Middle frontal gyrus (tissue), 1 donor: ENCODE measurements around the gene FRS2.
"Not testable (repeated sequence)": the region's sequence is repeated elsewhere in the genome, so short reads cannot be mapped to it uniquely, and the experiment has no call there.

Experiments
- DNase-seq: peaks from one replicate; pipeline ENCODE4 v3.0.0-alpha.2; 2015; ENCODE audit warnings: low spot score; ENCODE audit errors: extremely low spot score

FRS2 gene, protein sequence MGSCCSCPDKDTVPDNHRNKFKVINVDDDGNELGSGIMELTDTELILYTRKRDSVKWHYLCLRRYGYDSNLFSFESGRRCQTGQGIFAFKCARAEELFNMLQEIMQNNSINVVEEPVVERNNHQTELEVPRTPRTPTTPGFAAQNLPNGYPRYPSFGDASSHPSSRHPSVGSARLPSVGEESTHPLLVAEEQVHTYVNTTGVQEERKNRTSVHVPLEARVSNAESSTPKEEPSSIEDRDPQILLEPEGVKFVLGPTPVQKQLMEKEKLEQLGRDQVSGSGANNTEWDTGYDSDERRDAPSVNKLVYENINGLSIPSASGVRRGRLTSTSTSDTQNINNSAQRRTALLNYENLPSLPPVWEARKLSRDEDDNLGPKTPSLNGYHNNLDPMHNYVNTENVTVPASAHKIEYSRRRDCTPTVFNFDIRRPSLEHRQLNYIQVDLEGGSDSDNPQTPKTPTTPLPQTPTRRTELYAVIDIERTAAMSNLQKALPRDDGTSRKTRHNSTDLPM

DNA sequence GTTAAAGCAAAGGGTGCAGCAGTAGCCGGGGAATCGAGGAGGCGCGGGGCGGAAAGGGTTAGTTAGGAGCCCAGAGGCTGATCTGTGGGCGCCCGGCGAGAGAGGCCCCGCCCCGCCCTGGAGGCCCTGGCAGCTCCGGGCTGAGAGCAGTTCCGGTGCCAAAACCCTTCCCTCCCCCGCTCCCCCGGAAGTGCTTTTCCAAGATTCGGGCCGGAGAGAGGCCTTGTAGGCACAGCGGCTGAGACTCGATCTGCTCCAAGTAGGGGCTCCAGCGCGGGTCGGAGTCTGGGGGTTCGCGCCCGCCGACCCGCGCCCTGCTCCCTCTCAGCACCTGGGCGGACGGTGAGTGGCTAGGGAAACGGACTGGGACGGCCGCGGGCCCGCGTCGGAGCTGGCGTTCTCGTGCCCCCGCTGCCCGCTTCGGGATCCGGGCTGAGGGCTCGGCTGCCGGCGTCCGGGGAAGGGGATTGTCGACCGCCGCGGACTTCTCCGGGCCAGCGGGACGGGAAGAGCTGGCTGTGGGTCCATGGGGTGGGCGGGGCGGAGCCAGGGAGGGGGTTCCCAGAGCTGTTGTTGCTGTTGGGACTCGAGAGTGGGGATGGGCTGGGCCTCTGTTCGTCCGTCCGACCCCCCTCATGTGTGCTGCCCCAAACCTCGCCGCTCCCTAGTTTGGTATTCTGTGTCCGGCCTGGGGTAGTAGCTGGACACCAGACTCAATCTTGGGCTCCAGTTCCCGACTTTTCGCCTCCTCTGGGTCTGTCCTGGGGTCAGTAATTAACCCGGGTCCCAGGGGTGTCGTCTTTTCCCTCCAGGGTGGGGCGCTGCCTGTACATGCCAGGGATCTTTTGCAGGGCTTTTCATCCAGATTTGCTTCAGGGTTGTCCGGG, at the start of gene FRS2:
Gene FRS2 (plus strand): TSS at position 200 of the 887 bp plus-strand sequence. CDS start 98,643 bp downstream, outside the sequence.
- DNase-seq: peak; percentile 91

DNA sequence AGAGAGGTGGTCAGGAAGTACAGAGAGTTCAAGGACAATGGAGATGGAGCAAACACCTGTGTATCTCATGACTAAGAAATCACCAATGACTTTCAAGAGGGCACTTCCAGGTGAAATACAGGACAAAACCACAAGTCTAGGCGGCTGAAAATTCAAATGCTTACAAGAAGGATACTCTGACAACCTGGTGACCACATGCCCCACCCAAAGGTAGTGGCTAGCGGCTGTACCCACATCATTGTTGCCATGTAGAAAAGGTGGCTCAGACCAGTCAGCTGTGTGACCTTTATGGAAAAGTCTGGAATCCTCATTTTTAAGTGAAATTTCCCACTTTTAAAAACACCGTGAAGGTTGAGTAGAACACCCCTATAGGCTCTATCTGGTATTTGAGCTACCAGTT, 48.6 kb upstream of the FRS2 start:
- DNase-seq: no peak

DNA sequence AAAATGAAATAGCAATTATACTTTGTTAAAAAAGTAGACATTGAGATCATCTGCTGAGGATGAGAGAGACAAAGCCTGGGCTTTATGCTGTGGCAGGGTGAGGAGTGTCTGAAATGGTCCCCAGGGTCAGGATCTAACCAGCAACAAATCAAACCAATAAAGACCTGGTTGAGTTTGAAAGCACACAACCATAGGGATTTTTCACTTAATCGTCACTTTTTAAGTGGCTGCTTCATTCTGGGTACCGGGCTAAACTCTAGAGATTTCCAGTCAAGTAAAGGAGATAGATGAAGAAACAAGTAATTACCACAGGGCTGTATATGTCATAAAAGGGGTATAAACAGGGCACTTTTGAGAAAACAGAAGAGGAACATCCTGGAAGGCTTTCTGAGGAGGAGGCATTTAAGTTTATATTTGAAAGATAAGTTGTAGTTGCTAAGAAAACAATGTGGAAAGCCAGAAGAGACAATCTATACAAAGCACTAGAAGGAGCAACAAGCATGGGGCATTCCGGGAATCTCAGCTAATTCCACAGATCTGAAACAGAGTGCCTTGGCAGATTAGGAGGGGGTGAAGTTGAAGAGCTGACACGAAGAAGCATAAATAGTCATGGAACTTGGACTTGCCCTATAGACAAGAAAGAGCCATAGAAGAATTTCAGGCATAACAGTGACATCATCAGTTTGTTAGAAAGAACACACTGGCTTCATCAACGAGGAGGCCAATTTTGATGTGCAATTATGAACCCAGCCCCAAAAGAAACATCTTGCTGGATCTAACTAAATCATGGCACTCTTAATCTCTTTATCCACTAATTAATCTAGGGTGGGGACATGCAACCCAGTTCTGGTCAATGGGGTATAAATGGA, 46.9 kb upstream of the FRS2 start:
- no peak for DNase-seq

DNA sequence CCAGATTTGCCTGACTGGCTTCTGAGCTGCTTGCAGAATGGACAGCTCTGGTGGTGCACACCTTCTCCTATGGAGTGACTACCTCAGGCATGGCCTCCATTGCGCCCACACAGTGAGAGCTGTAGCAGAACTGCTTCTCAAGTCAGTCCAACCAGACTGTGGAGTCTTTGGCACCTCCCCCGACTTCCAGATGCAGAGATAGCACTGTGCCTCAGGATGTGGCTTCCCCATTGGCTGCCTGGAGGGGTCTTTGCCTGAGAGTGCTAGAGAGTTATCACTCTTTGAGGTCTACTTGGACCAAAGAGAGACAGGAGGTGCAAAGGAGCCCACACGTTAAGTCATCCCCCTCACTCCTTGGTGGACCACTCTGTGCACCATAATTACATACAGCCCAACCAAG, 44.8 kb upstream of the FRS2 start:
- DNase-seq: no peak

DNA sequence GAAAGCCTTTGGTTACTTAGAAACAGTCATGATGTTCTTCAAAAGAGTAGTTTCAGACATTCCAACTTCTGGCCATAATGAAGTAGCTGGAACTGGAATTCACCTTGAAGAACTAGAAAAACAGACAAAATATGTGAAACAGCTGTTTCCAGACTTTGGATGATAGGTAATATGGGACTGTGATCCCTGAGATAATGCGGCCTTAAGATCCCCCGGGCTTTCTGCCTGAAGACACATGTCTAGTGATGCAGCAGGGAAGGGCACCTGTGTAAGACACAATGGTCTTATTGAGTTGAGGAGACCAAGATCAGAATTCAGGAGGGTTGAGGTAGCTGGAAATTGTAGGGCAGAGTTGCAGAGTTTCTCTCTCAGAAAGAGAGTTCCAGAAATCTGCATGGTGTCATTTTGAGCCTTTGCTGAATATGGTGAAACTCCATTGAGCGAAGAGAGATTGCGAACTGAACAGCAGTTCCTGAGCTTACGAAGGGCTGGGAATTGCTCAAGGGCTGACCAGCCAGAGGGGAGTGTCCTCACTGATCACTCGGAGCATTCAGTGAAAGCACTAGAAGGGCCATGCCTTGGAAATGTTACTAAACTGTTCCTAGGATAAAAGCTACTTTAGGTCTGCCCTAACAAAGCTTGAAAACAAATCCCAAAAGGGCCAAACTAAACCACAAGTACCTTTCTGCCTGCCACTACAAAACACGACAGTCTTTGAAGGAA, 41.7 kb upstream of the FRS2 start:
- DNase-seq: no peak

DNA sequence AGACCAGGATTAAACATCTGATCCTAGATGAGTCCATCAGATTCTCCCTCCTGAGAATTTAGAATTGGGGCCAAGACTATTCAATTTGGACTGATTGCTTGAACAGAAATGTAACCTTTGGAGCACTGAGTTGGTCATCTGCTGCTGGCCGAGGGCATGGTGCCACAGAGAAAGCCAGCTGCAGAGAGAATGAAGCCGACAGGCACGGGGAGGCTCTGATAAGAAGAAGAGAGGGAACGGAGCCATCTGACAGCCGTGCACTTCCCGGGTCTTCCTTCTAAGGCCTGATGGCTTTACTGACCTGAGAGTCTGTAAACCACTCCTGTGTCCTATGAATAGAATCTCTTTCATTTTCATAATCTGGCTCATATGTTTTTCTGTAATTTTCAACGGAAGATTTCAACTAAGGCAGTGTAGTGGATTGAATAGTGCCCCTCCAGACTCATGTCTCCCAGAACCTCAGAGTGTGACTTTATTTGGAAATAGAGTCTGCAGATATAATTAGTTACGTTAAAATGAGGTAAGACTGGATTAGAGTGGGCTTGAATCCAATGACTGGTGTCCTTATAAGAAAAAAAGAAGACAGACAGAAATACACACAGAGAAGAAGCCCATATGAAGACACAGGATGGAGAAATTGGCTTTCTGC, 39.1 kb upstream of the FRS2 start:
- no peak for DNase-seq

DNA sequence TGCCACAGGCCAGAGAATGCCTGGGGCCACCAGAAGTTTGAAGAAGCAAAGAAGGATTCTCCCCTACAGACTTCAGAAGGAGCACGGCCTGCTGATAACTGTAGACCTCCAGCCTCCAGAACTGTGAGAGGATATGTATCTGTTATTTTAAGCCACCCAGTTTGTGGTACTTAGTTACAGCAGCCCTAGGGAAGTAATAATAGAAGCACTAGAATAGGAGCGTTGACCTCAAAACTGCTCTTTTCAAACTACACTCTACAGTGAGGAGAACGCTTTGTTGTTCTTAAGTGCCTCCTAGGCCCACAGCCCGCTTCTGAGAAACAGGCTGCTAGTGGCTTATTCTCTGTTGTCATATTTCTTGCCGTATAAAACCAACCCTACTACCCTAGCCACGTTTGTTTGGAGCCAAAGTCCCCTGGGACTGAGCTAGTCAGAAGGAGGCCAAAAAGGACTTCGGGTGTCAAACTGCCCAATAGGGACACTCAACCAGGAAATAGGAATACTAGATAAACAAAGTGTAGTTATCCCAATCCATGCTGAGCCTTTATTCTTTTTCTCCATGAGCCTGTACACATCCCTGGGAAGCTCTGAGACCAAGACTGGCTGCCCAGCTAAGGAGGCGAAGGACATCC, 38.5 kb upstream of the FRS2 start:
- no peak for DNase-seq

DNA sequence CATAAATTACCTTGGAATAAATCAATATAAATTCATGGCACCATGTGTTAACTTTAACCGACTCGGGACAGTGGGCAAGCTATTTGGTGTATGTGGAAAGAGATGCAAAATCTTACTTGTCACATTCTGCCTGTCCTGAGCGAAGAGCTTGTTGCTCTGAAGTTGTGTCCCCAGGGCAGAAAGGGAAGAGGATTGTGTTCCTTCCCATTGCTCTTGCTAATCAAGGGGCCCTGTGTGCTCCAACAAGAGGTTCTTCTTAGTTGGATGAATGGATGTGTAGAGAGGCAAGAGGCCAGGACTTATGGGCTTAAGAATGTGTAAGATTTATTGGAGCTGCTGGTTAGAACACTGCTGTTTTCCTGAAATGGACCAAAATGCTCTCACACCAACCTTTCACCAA, 36.5 kb upstream of the FRS2 start:
- DNase-seq: no peak

DNA sequence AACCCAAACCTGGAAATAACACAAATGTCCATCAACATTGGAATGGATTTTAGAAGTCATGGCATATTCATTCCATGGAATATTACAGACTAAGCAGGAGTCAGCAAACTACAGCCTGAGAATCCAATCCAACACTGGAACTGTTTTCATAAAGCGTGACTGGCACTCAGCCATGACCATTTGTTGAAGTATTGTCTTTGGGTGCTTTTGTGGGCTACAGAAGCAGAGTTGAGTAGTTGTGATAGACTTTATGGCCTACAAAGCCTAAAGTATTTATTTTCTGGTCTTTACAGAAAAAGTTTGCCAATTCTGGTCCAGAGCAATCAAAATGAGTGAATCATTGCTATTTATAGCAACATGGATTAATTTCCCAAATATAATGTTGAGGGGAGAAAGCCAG, 34.5 kb upstream of the FRS2 start:
- DNase-seq: no peak

DNA sequence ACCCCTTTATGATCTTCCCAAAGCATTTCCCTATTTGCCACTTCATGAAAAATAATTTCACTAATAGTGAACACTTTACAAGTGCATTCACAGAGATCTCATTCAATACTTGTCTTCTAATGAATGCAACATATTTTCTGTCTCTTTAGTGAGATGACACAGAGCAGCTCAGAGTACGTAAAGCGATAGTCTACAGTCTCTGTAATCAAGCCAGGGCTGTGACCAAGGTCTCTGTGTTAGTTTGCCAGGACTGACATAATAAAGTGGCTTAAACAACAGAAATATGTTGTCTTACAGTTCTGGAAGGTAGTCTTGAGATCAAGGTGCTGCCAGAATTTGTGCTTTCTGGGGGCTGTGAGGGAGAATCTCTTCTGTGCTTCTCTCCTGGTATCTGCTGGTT, 33.1 kb upstream of the FRS2 start:
- no peak for DNase-seq

DNA sequence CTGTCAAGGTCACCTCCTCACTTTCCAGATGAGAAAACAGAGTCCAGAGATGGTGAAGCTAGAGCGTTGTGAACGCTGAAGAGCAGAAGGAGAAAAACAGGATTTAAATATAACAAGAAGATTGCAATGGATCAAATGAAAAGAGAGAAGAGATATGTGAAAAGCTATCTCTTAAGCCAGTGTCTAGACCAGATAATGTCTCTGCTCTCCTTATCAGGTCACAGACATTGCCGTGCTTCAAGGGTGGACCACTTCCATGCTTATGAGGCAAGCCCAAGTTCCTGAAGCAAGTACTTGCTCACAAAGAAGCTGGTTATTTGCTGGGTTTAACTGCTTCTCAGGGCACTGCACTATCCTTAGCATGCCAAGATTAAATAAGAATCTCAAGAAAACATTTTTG, 31.6 kb upstream of the FRS2 start:
- no peak for DNase-seq

DNA sequence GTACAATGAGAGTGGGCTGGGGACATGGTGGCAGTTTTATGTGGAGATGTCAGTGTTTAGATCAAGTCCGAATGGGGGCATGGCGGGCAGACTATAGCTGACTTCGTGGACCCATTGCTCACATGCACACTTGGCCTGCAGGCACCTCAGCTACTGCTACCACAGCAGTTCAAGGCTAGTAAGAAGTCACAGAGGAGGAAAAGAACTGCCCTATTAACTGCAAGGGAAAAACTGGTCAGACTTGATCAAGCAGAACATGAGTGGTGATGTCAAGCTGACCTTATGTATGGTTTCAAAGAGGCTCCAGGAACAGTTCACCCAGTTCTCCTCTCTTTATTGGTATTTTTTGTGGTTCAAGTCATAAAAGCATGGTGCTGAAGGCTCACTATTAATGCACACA, 30.2 kb upstream of the FRS2 start:
- no peak for DNase-seq

DNA sequence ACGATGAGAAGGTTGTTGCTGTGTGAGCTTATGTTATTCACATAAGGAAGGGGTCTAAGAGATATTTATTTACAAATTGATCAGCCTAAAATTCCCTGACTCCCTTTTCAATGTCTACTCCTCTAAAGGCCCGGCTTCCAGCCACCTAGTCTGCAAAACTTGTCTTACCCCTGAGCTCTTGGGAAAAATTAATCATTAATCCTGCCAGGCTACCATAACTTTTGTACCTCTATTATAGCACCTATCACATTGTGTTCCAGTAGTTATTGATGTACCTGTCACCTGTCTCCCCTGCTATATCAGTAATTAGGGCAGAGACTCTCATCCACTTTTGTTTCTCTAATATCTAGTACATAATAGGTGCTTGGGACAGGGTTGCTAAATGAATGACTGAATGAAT, 29.3 kb upstream of the FRS2 start:
- DNase-seq: no peak

DNA sequence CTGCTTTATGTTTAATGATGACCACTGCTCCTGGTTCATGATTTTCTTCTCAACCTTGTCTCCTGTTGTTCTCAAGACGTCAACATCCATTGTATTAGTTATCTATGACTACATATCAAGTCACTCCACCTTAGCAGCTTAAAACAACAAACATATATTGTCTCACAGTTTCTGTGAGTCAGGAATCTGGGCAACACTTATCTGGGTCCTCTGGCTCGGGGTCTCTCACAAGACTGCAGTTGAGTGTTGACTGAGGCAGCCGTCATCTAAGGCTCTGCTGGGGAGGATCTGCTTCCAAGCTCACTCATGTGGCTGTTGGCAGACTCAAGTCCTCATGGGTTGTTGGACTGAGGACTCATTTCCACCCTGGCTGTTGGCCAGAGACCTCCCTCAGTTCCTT, 27.3 kb upstream of the FRS2 start:
- no peak for DNase-seq

DNA sequence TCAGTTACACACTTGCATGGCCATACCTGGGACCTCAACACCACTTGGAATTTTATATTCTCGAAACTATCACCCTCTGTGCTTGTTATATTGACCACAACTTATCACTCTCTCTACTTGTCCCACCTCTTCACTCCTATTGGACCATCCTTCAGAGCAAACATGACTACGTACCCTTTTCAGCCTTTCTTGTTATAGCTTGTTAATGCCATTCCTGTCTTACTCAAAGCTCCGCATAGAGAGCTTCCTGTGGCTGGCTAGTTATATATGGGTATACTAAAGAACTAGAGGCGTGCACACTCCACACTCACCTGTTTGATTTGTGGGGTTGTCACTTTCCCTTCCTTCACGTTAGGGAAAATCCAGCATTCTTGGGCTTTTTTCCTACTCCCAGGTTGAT, 26.3 kb upstream of the FRS2 start:
- no peak for DNase-seq

DNA sequence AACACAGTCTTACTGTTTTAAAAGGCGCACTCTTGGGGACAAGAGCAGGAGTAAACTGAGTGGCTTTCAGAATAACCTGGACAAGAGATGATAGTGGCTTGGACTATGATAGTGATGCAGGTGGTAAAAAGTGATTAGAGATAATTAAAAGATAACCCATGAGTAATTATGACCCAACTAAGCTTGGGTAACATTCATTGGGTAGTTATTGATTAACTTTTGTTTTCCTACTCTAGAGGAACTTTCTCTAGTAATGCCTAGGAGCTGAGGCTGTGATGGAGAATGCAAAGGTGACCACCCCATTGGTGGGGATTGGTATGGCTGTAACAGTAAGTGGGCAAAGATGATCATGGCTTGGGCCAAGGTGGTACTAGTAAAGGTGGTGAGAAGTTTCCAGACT, 22.3 kb upstream of the FRS2 start:
- no peak for DNase-seq

DNA sequence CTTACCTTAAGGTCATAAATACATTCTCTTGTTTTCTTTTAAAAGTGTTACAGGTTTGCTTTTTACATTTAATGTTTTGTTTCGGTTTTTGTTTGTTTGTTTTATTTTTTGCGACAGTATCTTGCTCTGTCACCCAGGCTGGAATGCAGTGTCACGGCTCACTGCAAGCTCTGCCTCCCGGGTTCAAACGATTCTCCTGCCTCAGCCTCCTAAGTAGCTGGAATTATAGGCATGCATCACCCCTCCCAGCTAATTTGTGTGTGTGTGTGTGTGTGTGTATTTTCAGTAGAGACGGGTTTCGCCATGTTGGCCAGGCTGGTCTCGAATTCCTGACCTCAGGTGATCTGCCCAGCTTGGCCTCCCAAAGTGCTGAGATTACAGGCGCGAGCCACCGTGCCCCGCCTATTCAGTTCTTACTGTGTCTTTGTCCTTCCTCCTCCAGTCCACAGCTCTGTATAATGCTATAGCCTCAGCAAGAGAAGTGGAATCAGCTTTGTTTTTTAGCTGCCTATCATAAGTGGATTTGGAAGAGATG, 17.5 kb upstream of the FRS2 start:
- DNase-seq: not testable (repeated sequence)

DNA sequence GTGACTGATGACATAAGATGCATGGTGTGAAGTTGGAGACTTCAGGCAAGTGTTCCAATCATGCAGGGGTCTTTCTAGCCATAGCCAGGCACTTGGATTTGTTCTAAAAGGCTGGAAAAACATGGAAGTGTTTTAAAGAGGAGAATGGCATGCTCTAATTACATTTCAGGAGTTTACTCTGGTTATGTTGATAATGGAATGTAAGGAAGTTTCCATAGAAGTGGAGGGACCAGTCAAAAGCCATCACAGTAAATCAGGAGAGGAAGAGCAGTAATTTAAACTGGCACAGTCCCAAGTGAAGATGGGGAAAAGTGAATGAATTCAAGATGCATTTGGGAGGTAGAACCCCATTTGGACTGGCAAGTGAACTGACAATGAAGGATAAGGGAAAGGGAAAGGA, 13.9 kb upstream of the FRS2 start:
- no peak for DNase-seq

DNA sequence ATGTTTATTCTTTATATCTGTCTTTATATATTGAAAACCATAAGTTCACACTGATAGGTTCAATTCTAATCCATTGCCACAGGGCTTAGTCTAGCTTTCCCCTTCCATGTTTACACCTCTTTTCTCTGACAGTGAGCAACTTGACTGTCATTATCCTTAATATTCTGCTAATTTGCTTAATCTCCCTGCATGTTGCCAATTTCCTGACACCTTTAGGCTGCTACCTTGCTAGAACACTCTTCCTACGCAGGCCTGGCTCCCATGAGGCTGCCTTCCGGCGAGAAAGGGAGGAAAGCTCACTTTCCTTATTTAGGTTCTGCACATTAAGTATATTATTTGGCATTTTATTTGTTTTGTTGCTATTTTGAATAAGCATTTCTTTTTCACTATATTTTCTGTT, 12.8 kb upstream of the FRS2 start:
- no peak for DNase-seq

DNA sequence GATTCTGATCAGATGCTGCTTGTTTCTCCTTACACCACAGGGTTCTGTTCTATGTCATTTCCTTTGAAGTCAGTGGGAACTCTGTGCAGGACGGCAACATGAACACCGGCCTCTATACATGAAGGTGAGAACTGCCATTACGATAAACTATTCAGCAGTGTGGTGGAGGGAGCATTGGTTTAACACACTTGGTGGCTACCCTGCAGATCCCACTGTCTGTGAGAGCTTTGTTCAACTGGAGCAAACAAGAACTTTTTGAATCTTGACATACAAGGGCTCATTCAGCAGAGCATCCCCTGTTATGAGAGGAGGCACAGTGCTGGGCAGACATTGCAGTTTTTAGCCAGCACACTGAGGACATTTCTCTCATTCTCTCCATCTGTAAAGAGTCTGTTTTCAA, 10.7 kb upstream of the FRS2 start:
- DNase-seq: peak; percentile 29
